Activated T-cell treated with anti-CD3 and anti-CD28 coated beads, Interleukin-2, amount 50 U/mL, for 48 hours (primary cell): ENCODE results near the gene ZNF787.
"Not testable (repeated sequence)": the region's sequence is repeated elsewhere in the genome, so short reads cannot be mapped to it uniquely, and the experiment has no call there.

Source experiments
- DNase-seq, 2 experiments: peaks; one replicate each; pipeline ENCODE4 v3.0.0-alpha.2; 2020

ZNF787 gene

DNA sequence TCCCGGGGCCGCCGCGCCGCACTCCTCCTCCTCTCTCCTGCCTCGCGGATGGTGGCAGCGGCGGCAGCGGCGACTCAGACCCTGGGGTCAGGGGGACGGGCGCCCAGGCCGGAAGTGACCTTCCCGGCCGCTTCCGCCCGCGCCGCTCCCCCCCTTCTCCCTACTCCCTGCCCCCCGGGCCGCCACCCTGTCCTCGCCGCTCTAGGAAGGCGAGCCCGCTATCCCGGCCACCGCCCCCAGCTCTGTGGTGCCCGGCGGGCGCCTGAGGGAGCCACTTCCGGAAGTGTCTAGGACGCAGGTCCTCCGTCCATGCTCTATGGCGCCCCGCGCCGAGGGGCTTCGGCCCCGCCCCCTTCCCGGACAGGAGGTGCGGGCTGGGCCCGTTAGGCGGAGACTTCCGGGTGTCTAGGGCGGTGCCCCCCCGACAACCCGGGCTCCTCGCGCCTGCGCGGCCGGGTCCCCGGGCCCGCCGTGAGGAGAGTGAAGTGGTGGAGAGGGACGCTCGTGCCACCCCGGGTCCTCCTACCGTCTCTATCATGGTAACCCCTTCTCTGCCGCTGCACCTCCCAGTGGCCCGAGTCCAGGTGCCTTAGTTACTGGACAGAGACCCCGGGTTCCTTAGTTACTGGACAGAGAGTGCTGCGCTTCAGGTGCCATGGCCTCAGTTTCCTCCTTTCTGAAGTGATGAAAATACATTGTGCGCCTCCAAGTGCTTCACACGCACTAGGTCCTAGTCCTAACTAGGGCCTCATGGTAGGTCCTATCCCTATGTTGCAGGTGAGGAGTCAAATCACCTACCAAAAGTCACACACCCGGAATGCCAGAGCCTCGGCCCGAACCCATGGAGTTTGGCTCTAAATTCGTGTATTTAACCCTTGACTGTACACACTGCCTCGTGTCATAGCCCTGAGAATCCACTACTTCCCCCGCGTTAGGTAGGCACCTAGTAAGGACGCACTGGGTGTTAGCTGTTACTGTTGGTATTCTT lies at the start of gene ZNF787:
TSS of gene ZNF787 (minus strand) at position 116 of the 988 bp plus-strand sequence. CDS start 18,078 bp downstream, outside the sequence.
- peak; percentile 98 for DNase-seq

DNA sequence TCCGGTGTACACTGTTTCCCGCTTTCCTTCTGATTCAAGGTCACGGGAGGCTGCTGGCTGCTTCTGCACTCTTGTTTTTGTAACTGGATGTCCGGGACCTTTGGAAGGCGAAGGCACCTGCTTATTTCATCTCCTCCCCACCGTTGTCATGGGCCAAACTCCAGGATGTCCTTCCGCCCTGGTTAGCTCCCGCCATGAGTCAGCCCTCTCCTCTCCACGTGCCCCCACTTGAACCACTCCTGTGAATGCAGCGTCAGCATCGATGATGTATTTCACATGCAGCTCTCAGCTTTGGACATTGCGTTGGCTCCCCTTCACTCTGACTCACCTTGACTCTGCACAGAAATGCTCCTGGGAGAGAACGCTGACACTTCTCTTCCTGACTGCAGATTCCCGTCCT lies 49.2 kb upstream of the ZNF787 start:
- DNase-seq, result no peak

DNA sequence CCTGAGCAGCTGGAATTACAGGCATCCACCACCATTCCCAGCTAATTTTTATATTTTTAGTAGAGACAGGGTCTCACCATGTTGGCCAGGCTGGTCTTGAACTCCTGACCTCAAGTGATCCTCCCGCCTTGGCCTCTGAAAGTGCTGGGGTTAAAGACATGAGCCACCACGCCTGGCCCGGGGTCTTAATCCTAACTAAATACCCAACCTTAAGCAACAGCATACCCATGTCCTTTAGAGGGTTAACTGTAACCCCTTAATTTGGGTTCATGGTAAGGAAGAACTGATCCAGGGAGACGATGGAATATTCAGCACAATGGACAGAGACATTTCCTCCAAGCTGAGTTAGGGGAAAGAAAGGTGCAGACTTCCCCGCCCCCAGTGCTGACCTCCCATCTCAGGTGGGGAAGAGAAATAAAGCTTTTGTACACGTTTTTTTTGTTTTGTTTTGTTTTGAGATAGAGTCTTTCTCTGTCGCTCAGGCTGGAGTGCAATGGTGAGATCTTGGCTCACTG lies 46.0 kb upstream of the ZNF787 start:
- DNase-seq, result no peak

DNA sequence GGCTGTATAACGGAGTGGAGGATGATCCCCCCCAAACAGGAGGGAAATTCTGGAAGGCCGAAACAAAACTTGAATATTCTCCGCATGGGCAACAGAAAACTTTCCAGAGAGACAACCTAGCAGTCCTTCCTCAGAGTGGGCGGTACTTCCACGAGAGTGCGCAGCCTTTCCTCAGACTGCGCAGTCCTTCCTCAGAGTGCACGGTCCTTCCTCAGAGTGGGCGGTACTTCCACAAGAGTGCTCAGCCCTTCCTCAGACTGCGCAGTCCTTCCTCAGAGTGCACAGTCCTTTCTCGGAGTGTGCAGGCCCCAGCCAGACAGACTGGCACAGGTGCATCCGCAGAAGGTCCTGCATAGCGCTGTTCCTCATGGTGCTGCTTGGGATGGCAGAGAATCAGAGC lies 42.0 kb upstream of the ZNF787 start:
- no peak for DNase-seq

- DNase-seq, result peak; percentile 41 to 49
Measured at GRCh38 chr19:56162258-56162657, 41.2 kb upstream of the ZNF787 start.

GRCh38 chr19:56161534-56161933 lies 40.4 kb upstream of the ZNF787 start:
- DNase-seq, result no peak

GRCh38 chr19:56159622-56160271 lies 38.7 kb upstream of the ZNF787 start:
- DNase-seq, result no peak

DNA sequence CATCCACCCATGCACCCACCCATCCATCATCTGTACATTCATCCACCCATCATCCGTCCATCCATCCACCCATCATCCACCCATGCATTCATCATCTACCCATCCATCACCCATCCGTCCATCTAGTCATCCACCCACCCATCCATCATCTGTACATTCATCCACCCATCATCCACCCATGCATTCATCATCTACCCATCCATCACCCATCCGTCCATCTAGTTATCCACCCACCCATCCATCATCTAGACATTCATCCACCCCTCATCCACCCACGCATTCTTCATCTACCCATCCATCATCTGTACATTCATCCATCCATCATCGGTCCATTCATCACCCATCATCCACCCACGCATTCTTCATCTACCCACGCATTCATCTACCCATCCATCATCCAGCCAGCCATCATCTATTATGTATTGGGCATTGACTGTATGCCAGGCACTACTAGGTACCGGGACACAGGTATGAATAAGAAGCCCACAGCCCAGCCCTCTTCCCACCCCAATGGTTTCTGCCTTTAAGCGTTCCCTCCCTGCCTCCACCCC lies 38.0 kb upstream of the ZNF787 start:
- no peak for DNase-seq

- DNase-seq, result no peak
Measured at GRCh38 chr19:56158170-56158757, 37.2 kb upstream of the ZNF787 start.

DNA sequence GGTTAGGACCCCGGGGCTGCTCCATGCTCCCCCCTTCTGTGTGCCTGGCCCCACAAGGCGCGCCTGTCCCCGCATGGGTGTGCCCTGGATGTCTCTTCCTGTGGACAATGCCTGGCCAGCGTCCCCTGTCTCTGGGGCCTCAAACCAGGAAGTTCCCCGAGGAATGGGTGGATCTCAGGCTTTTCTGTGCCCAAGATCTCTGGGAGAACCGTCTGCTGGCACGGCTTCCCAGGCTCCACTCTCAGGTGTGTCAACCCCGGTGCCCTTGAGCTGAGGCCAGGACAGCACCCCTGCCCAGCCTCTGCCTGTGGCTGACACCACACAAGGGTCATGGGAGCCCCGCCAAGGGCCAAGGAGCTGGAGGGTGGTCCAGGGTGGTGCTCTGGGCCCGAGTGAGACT lies 35.7 kb upstream of the ZNF787 start:
- no peak for DNase-seq

DNA sequence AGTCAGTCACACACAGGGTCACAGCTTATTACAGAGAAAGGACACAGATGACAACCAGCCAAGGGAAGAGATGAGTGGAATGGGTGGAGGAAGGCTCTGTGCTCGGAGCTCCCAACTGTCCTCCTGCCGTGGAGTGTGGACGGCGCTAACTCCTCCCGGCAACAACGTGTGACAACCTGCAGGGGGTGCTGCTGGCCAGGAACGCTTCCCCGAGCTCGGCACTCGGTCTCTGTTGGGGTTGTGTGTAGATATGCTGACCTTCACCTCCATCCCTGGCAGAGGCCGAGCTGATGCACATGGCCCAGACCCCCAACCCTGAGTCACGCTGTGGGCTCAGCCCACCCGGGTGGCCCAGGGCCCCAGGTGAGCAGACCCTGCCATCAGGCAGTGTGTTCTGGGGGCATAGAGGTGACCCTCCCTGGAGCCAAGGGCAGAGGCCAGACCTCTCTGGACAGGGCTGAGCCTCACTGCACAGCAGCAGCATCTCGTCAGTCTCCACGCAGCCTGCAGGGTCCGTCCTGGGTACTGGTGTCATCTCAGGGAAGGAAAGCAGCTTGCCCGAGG lies 34.1 kb upstream of the ZNF787 start:
- peak in 1 of 2 experiments; percentile 31 for DNase-seq

DNA sequence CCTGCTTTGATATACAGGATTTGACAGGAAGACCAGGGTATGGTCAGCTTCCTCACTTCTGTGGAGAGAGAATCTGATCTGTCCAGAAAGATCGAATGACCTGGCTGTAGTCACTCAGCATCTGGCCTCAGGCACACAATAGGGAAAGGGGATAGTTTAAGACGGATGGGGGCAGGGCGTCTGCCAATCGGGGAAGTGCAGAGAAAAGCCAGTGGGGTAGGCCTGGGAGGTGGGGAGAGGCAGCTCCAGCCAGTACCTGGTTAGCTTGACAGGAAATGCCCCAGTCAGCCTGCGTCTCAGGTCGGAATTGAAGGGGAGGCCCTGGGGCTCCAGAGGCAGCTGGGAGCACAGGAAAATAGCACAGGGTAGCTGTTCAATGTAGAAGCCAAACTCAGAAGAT lies 32.4 kb upstream of the ZNF787 start:
- no peak for DNase-seq

DNA sequence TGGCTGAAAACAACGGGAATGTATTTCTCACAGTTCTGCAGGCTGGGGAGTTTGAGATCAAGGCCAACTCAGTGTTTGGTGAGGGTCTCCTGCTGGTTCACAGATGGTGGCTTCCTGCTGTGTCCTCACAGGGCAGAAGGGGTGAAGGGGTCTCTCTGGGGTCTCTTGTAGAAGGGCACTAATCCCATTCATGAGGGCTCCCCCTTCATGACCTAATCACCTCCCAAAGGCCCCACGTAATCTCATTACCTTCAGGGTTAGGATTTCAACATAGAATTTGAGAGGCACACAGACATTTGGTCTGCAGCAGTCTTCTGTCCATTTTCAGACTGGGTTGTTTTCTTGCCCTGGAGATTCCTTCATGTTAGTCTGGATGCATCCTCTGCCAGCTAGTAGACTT lies 31.5 kb upstream of the ZNF787 start:
- no peak for DNase-seq

GRCh38 chr19:56150358-56150757 lies 29.3 kb upstream of the ZNF787 start:
- no peak for DNase-seq

GRCh38 chr19:56149656-56150038 lies 28.6 kb upstream of the ZNF787 start:
- no peak for DNase-seq

DNA sequence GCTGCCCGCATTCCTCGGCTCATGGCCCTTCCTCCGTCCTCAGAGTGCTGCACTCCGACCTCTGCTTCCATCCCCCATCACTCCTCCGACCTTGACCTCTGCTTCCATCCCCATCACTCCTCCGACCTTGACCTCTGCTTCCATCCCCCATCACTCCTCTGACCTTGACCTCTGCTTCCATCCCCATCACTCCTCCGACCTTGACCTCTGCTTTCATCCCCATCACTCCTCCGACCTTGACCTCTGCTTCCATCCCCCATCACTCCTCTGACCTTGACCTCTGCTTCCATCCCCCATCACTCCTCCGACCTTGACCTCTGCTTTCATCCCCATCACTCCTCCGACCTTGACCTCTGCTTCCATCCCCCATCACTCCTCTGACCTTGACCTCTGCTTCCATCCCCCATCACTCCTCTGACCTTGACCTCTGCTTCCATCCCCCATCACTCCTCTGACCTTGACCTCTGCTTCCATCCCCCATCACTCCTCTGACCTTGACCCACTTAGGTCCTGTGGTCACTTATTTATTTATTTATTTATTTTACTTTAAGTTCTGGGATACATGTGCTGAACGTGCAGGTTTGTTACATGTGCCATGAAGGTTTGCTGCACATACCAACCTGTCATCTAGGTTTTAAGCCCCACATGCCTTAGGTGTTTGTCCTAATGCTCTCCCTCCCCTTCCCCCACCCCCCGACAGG lies 28.0 kb upstream of the ZNF787 start:
- not testable (repeated sequence) for DNase-seq

DNA sequence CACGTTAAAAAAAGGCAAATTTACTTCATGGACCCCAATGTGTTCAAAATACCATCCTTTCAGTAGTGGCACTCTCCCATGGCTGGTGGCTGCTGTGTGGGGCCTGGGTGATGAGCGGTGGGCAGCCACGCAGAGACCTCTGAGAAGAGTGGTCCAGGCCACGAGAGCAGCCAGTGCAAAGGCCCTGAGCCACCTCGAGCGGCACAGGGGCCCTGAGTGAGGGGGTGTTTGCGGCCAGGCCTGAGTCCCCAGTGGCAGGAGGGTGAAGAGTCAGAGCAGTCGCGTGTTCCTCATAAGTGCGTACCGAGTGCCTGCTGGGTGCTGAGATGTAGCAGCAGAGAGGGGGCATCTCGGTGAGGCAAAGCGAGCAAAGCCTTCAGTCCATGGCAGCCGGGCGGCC lies 27.0 kb upstream of the ZNF787 start:
- DNase-seq, result no peak

DNA sequence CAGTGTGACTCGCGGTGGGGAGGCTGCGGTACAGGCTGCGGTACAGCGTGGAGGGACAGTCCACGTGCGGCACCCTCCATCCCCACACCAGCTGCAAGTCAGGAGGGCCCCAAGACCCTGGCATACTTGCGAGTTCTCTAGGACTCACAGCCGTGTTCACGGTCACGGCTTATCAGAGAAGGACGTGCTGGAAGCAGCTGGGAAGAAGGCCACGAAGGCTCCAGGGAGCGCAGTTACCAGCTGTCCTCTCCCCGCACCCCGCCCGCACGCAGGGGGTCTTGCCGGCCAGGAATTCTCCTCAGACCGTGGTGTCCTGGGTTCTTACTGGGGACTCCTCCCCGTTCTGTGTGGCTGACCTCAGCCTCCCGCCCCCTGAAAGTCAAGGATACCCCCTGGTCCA lies 26.2 kb upstream of the ZNF787 start:
- DNase-seq, result no peak

DNA sequence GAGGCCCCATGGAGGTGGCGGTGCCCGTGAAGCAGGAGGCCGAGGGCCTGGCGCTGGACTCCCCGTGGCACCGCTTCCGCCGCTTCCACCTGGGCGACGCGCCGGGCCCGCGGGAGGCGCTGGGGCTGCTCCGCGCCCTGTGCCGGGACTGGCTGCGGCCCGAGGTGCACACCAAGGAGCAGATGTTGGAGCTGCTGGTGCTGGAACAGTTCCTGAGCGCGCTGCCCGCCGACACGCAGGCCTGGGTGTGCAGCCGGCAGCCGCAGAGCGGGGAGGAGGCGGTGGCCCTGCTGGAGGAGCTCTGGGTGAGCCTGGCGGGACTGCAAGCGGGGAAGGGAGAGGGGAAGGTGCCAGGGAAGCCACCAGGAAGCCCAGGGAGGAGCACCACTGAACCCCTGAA lies 25.8 kb upstream of the ZNF787 start:
- no peak for DNase-seq

DNA sequence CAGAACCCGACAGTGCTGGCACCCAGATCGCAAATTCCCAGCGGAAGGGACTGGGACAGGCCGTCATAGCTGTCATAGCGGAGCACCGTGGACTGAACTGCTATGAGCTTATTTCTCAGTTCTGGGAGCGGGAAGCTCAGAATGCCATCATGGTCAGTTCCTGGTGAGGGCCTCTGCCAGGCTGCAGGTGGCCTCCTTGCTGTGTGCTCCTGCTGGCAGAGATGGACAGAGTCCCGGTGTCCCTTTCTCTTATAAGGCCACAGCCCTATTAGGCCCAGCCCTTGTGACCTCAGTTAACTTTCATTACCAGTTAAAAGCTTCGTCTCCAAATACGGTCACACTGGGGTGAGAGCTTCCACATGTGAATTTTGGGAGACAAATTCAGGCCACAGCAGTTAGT lies 24.6 kb upstream of the ZNF787 start:
- no peak for DNase-seq

DNA sequence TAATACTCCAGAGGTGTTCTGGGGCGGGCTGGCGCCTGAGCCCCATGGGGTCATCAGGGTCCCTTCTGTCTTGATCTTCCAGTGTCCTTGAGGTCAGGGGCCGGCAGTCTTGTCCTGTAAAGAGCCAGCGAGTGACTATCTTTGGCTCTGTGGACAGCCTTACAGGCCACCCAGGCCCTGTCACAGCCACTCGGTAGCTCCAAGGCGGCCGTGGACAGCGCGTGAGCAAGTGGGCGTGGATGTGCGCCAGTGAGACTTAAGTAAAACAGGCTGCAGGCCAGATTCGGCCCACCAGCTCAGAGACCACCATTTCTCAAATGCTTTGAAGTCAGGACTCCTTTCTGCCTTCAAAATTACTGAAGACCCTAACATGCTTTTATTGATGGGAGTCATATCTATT lies 23.7 kb upstream of the ZNF787 start:
- DNase-seq, result no peak

DNA sequence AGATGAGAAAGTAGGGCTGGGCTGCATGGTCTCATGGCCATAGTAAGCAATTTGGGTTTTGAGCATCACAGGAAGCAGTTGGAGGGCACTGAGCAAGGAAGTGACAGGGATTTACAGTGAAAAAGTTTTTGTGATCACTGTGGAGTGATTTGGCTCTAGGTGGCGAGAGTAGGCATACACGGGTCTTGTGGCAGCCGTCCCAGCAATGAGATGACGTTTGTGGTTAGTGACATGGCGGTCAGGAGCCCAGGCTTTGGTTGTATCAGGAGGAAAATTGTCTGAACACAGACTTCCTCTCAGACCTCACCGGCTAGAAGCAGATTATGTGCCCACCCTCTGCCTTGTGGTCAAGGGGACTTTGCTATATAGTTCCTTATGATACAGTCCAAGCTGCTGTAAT lies 23.3 kb upstream of the ZNF787 start:
- DNase-seq, result no peak
